T follicular helper cell (primary cell): ENCODE measurements around the gene DBN1.

Experiments
- DNase-seq: peaks from one replicate; pipeline ENCODE4 v3.0.0-alpha.2; 2020; ENCODE audit warnings: low read depth

DBN1 gene

GRCh38 chr5:177472460-177473442 lies 683 bp downstream of the DBN1 start:
- no peak for DNase-seq

- no peak for DNase-seq
These were observed 1.7 kb downstream of the DBN1 start for GRCh38 chr5:177471610-177472356.

GRCh38 chr5:177470759-177471536 lies 2.5 kb downstream of the DBN1 start:
- no peak for DNase-seq

- no peak for DNase-seq
These were observed 3.5 kb downstream of the DBN1 start for GRCh38 chr5:177469750-177470525.

- no peak for DNase-seq
These were observed 4.5 kb downstream of the DBN1 start for GRCh38 chr5:177468685-177469628.

- DNase-seq, result no peak
These were observed 5.1 kb downstream of the DBN1 start for GRCh38 chr5:177468329-177468684.

- no peak for DNase-seq
These were observed 6.0 kb downstream of the DBN1 start for GRCh38 chr5:177467436-177467835.

GRCh38 chr5:177466861-177467260 lies 6.6 kb downstream of the DBN1 start:
- no peak for DNase-seq

- DNase-seq, result no peak
These were observed 8.4 kb downstream of the DBN1 start for GRCh38 chr5:177465044-177465443.

GRCh38 chr5:177462021-177462670 lies 11.3 kb downstream of the DBN1 start:
- DNase-seq, result no peak

GRCh38 chr5:177459819-177460628 lies 13.4 kb downstream of the DBN1 start:
- no peak for DNase-seq

- no peak for DNase-seq
These were observed 14.1 kb downstream of the DBN1 start for GRCh38 chr5:177459357-177459756.

- DNase-seq, result no peak
These were observed 14.5 kb downstream of the DBN1 start for GRCh38 chr5:177458912-177459350.

GRCh38 chr5:177457852-177458681 lies 15.4 kb downstream of the DBN1 start:
- DNase-seq, result no peak

- no peak for DNase-seq
These were observed 16.2 kb downstream of the DBN1 start for GRCh38 chr5:177456976-177457851.

GRCh38 chr5:177456591-177456964 lies 16.9 kb downstream of the DBN1 start:
- no peak for DNase-seq
